ENCODE results near the gene N4BP2L2. TPM values are rescaled to one million over a fixed set of nuclear protein-coding genes. Genes with fewer than 3 reads are reported as not detected.

The N4BP2L2 gene
- total and polyA plus RNA-seq, 2 donors (not counting 3 experiments of a cell fraction or from before 2014, with no cell fraction given) = 21.7 to 101 TPM

- no peak overlapping the region for H3K4me3 ChIP-seq (replicated peaks in 1 of 3; ENCODE audit: insufficient read depth in 1 of 3, low read depth in 1 of 3, low read length in 3 of 3)
- no peaks in the 10 kb centered on the region for H3K27me3 ChIP-seq (ENCODE audit: control insufficient read depth in 2 of 2, insufficient read depth in 2 of 2, low read length in 2 of 2)
- ChIA-PET POLR2A (no interaction called here), CTCF (interaction anchor here (0.8 to 1.3 kb wide), 5 partner anchors 10 to 498 kb away, joined by 3 to 4 read pairs (median 3); partner anchors contain the start of genes BRCA2 and ZAR1L)
- FAIRE-seq (no peak), DNase-seq (ENCODE audit: low read depth, low spot score) (no peak)
- H3K9ac ChIP-seq (replicated peaks; ENCODE audit: extremely low read depth, insufficient read depth, low read length) = no peak overlapping the region
- no peak overlapping the region for H2AFZ ChIP-seq (ENCODE audit: low read depth, low read length)
- no peaks in the 10 kb centered on the region for H4K20me1 ChIP-seq (replicated peaks; ENCODE audit: control insufficient read depth, extremely low read depth, insufficient read depth, low read length)
- H3K4me2 ChIP-seq (ENCODE audit: insufficient read depth, low read length) = no peak overlapping the region
- intact Hi-C loops (cut with micrococcal nuclease) = no loop called here
- no peaks in the 10 kb centered on the region for H3K79me2 ChIP-seq (ENCODE audit: control insufficient read depth, insufficient read depth, low read length)
- BruUV-seq (replicated peaks) = no TSS peak
- H3K36me3 ChIP-seq (ENCODE audit: control insufficient read depth in 2 of 2, extremely low read depth in 1 of 2, insufficient read depth in 2 of 2, low read length in 2 of 2) = no peaks in the 10 kb centered on the region
- no peak for TF ChIP-seq FOS (IDR thresholded peaks at IDR 0.05; ENCODE audit: borderline replicate concordance, insufficient read depth, low read length)
- TF ChIP-seq POLR2AphosphoS5 (IDR thresholded peaks at IDR 0.05; ENCODE audit: insufficient read depth, low read depth, low read length) = no peak
- no peak for TF ChIP-seq GATA2 (IDR thresholded peaks at IDR 0.05; ENCODE audit: insufficient read depth, insufficient read length, low read depth, low read length)
- TF ChIP-seq POLR2A (IDR thresholded peaks at IDR 0.05; ENCODE audit: low read depth, low read length) = no peak
- no peak for TF ChIP-seq EZH2 (IDR thresholded peaks at IDR 0.05; ENCODE audit: borderline replicate concordance, low read depth, low read length, severe bottlenecking)
- no peak overlapping the region for H3K27ac ChIP-seq (ENCODE audit: insufficient read depth, low read depth, low read length)
- no peaks in the 10 kb centered on the region for H3K9me1 ChIP-seq (replicated peaks; ENCODE audit: control insufficient read depth, extremely low read depth, insufficient read depth, low read length)
- dilution Hi-C loops (cut with MboI; ENCODE audit: extremely low pct_ligation_motif_present, low sequenced_read_pairs) = no loop called here
- H3K4me1 ChIP-seq (ENCODE audit: control insufficient read depth, extremely low read depth, insufficient read depth, low read length) = peaks cover 8% of the 10 kb centered on the region
- H3K9me3 ChIP-seq (replicated peaks; ENCODE audit: control insufficient read depth, insufficient read depth, low read length) = no peaks in the 10 kb centered on the region
Observed at GRCh38 chr13:32407854-32408253, 130.7 kb downstream of the N4BP2L2 start.

GRCh38 chr13:32403108-32403507, 135.5 kb downstream of the N4BP2L2 start:
- H3K4me2 ChIP-seq (ENCODE audit: insufficient read depth, low read length) = no peak overlapping the region
- H3K79me2 ChIP-seq (ENCODE audit: control insufficient read depth, insufficient read depth, low read length) = no peaks in the 10 kb centered on the region
- dilution Hi-C loops (cut with MboI; ENCODE audit: extremely low pct_ligation_motif_present, low sequenced_read_pairs) (no loop called here), intact Hi-C loops (cut with micrococcal nuclease) (no loop called here)
- FAIRE-seq (no peak), DNase-seq (ENCODE audit: low read depth, low spot score) (no peak)
- no peaks in the 10 kb centered on the region for H3K9me1 ChIP-seq (replicated peaks; ENCODE audit: control insufficient read depth, extremely low read depth, insufficient read depth, low read length)
- POLR2A ChIA-PET = no interaction called here
- no peaks in the 10 kb centered on the region for H3K9me3 ChIP-seq (replicated peaks; ENCODE audit: control insufficient read depth, insufficient read depth, low read length)
- no peaks in the 10 kb centered on the region for H3K36me3 ChIP-seq (ENCODE audit: control insufficient read depth in 2 of 2, extremely low read depth in 1 of 2, insufficient read depth in 2 of 2, low read length in 2 of 2)
- no peak overlapping the region for H3K27ac ChIP-seq (ENCODE audit: insufficient read depth, low read depth, low read length)
- CTCF ChIA-PET = interaction anchor here (0.8 kb wide), 1 partner anchor 379 kb away, joined by 3 read pairs; no protein-coding TSS in a partner anchor
- no peak for TF ChIP-seq POLR2A (IDR thresholded peaks at IDR 0.05; ENCODE audit: low read depth, low read length)
- TF ChIP-seq MAX (IDR thresholded peaks at IDR 0.05; ENCODE audit: insufficient read depth, insufficient read length) = no peak
- no peak for TF ChIP-seq MYC (IDR thresholded peaks at IDR 0.05; ENCODE audit: low read depth, low read length)
- no peak for TF ChIP-seq EZH2 (IDR thresholded peaks at IDR 0.05; ENCODE audit: borderline replicate concordance, low read depth, low read length, severe bottlenecking)
- TF ChIP-seq FOS (IDR thresholded peaks at IDR 0.05; ENCODE audit: borderline replicate concordance, insufficient read depth, low read length) = no peak
- TF ChIP-seq CTCF (IDR thresholded peaks at IDR 0.05; ENCODE audit: extremely low read depth in 1 of 2, insufficient read depth in 1 of 2, low read depth in 1 of 2, low read length in 2 of 2) = no peak
- no peak for TF ChIP-seq POLR2AphosphoS5 (IDR thresholded peaks at IDR 0.05; ENCODE audit: insufficient read depth, low read depth, low read length)
- no peak for TF ChIP-seq JUN (IDR thresholded peaks at IDR 0.05; ENCODE audit: borderline replicate concordance, insufficient read depth, insufficient read length, low read depth)
- TF ChIP-seq GATA2 (IDR thresholded peaks at IDR 0.05; ENCODE audit: insufficient read depth, insufficient read length, low read depth, low read length) = no peak
- no peaks in the 10 kb centered on the region for H4K20me1 ChIP-seq (replicated peaks; ENCODE audit: control insufficient read depth, extremely low read depth, insufficient read depth, low read length)
- no peak overlapping the region for H3K4me3 ChIP-seq (replicated peaks in 1 of 3; ENCODE audit: insufficient read depth in 1 of 3, low read depth in 1 of 3, low read length in 3 of 3)
- H2AFZ ChIP-seq (ENCODE audit: low read depth, low read length) = no peak overlapping the region
- H3K9ac ChIP-seq (replicated peaks; ENCODE audit: extremely low read depth, insufficient read depth, low read length) = no peak overlapping the region
- H3K27me3 ChIP-seq (ENCODE audit: control insufficient read depth in 2 of 2, insufficient read depth in 2 of 2, low read length in 2 of 2) = no peaks in the 10 kb centered on the region
- H3K4me1 ChIP-seq (ENCODE audit: control insufficient read depth, extremely low read depth, insufficient read depth, low read length) = no peaks in the 10 kb centered on the region
- BruUV-seq (replicated peaks) = no TSS peak
